Upper lobe of right lung (tissue), 1 donor: ENCODE results near the gene ZNF367. TPM values are rescaled to one million over a fixed set of nuclear protein-coding genes. Genes with fewer than 3 reads are reported as not detected.

Experiments used
- ATAC-seq: fragments of 200-7000 bp; cut with Tn5 transposase; one replicate; pipeline ENCODE4 v1.9.1; 2020; ENCODE audit warnings: mild to moderate bottlenecking, moderate library complexity
- DNase-seq: peaks from one replicate; pipeline ENCODE4 v3.0.0-alpha.2; 2020
- H3K27ac ChIP-seq: fragments of 200-600 bp; one replicate; pipeline ENCODE4 v1.8.0; 2022
- H3K27me3 ChIP-seq: fragments of 200-600 bp; one replicate; pipeline ENCODE4 v1.8.0; 2022; ENCODE audit warnings: mild to moderate bottlenecking
- H3K36me3 ChIP-seq: fragments of 200-600 bp; one replicate; pipeline ENCODE4 v1.8.0; 2022
- H3K4me1 ChIP-seq: fragments of 200-600 bp; one replicate; pipeline ENCODE4 v1.8.0; 2022
- H3K4me3 ChIP-seq: fragments of 200-600 bp; one replicate; pipeline ENCODE4 v1.8.0; 2022; ENCODE audit warnings: mild to moderate bottlenecking
- H3K9me3 ChIP-seq: fragments of 200-600 bp; one replicate; pipeline ENCODE4 v1.8.0; 2022
- intact Hi-C: fragments of 100-400 bp; cut with DNase I; formaldehyde crosslinking; loops from one replicate; pipeline ENCODE4 v1.11.0; 2022
- total RNA-seq: library from RNA; stranded (reverse); fragmentation: NEBNext Ultra II Directional; extraction: Animal tissue kit (Norgen Biotek cat#: 25700); gene quantifications from one replicate; pipeline ENCODE4 v1.2.1, GENCODE V29; 2021
- TF ChIP-seq, protein P1 (sequence below): fragments of 200-600 bp; IDR thresholded peaks from one replicate; pipeline ENCODE4 v1.8.0; 2022; ENCODE audit warnings: antibody characterized with exemption
- donor health status: DM: no; HTN: yes; CAD: no; lungs with severe emphysema.

Gene ZNF367
- total RNA-seq, 1 donor from 2014 or later, result 0.67 TPM

- no peaks in the 10 kb centered on the region for H3K36me3 ChIP-seq
- H3K4me1 ChIP-seq, result peaks cover 19% of the 10 kb centered on the region
- no peaks in the 10 kb centered on the region for H3K27me3 ChIP-seq
- no peaks in the 10 kb centered on the region for H3K9me3 ChIP-seq
- H3K4me3 ChIP-seq, result no peak overlapping the region
- ATAC-seq, result no peak
- no peak overlapping the region for H3K27ac ChIP-seq
- TF ChIP-seq, protein P1, sequence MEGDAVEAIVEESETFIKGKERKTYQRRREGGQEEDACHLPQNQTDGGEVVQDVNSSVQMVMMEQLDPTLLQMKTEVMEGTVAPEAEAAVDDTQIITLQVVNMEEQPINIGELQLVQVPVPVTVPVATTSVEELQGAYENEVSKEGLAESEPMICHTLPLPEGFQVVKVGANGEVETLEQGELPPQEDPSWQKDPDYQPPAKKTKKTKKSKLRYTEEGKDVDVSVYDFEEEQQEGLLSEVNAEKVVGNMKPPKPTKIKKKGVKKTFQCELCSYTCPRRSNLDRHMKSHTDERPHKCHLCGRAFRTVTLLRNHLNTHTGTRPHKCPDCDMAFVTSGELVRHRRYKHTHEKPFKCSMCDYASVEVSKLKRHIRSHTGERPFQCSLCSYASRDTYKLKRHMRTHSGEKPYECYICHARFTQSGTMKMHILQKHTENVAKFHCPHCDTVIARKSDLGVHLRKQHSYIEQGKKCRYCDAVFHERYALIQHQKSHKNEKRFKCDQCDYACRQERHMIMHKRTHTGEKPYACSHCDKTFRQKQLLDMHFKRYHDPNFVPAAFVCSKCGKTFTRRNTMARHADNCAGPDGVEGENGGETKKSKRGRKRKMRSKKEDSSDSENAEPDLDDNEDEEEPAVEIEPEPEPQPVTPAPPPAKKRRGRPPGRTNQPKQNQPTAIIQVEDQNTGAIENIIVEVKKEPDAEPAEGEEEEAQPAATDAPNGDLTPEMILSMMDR, result no peak
- DNase-seq, result no peak
- intact Hi-C loops, result no loop called here
Observed at GRCh38 chr9:96423322-96423984, 5.3 kb upstream of the ZNF367 start.

DNA sequence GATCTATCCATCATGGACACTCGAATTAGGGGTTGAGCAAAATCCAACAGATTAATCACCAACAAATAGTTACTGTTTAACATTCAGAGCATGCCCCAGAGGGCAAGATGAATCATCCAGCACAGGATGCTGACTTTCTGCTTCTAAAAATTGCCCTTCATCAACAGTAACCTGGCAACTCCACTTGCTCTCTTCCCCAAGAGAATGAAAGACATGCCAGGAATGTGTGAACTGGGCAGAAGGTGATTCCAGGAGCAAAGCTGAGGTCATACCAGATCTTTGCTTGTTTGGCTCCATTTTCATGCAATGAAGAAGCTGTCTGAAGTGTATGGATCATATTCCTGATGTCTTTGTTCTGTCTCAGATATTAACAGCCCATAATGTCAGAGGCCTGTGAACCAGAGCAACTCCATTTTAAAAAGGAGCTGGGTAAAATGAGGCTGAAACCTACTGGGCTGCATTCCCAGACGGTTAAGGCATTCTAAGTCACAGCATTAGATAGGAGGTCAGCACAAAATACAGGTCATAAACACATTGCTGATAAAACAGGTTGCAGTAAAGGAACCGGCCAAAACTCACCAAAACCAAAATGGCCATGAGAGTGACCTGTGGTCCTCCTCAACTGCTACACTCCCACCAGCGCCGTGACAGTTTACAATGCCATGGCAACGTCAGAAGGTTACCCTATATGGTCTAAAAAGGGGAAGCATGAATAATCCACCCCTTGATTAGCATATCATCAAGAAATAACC, 2.5 kb upstream of the ZNF367 start:
- intact Hi-C loops, result no loop called here
- Histone ChIP-seq H3K4me3 (no peak overlapping the region), H3K27me3 (no peaks in the 10 kb centered on the region), H3K9me3 (no peaks in the 10 kb centered on the region), H3K27ac (peak overlapping the region; percentile 100), H3K4me1 (peaks cover 26% of the 10 kb centered on the region), H3K36me3 (no peaks in the 10 kb centered on the region)
- DNase-seq (no peak), ATAC-seq (peak; percentile 0)
- TF ChIP-seq, protein P1, result no peak

DNA sequence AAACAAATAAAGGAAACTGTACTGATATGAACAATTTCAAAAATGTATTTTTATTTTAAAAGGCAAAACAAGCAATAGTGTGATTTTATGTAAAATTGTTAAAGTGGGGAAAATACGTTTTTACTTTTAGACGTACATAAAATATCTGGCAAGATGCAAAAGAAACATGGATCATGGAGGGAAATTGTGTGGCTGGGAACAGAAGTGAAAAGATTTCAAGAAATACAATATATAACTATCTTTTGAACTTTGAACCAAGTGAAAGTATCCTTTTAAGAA, 1.5 kb upstream of the ZNF367 start:
- Histone ChIP-seq H3K9me3 (no peaks in the 10 kb centered on the region), H3K4me3 (peak overlapping the region; percentile 91), H3K36me3 (no peaks in the 10 kb centered on the region), H3K4me1 (peaks cover 26% of the 10 kb centered on the region), H3K27me3 (no peaks in the 10 kb centered on the region), H3K27ac (peak overlapping the region; percentile 100)
- TF ChIP-seq, protein P1, result no peak
- intact Hi-C loops, result no loop called here
- no peak for ATAC-seq
- DNase-seq, result no peak

DNA sequence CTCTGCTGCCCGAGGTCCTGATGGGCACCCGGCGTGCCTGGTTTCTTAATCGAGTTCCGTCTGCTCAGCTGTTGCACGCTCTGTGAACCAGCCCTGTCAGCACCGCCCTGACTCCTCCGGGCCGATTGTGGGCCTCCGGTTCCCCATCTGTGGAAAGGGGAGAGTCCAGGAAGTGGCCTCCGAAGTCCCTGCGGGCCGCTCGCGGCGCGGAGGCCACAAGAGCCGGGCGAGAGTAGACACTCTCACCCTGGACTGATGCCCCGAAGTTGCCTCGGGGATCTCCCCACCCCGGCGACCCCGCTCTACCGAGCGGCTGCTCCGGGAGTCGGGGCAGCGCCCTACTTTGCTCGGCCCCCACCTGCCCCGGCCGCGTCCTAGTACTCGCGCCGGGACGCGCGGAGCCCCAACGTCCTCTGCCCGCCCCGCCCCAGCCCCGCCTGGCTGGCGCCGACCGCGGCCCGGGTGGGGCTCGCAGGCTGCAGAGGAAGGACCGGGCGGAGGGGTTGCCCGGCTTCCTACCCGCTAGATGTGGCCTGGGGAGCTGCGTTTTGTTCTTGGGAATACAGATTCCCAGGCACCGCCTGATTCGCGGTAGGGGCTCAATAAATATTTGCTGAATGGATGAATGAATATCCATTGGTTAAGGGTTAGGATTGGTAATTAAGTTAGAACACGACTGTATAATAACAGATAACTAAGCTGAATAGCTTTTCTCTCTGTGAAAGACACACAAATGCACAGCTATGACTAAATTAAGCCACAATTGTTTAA, 935 bp upstream of the ZNF367 start:
- H3K4me3 ChIP-seq, result peak overlapping the region; percentile 91
- no peaks in the 10 kb centered on the region for H3K27me3 ChIP-seq
- no peaks in the 10 kb centered on the region for H3K9me3 ChIP-seq
- peak; percentile 89 for DNase-seq
- no peaks in the 10 kb centered on the region for H3K36me3 ChIP-seq
- TF ChIP-seq, protein P1, result no peak
- peak; percentile 73 for ATAC-seq
- H3K27ac ChIP-seq, result peak overlapping the region; percentile 100
- H3K4me1 ChIP-seq, result peaks cover 26% of the 10 kb centered on the region
- intact Hi-C loops, result no loop called here

DNA sequence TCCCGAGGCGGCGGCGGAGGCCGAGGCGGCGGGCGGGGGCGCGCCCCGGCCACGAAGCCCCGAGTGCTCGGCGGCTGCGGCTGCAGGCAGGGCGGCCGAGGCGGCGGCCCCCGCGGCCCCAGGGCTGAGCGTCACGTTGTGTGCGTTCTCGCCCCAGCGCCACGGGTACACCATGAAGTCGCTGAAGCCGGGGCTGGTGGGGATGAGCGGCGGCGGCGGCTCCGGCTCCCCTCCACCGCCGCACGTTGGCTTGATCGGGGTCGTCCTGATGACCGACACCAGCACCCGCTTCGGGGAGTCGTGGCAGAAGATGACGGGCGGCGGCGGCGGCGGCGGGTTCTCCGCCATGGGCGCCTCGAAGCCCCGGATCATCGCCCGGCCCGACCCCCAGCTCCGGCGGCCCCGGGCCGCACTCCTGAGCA, 498 bp downstream of the ZNF367 start:
- Histone ChIP-seq H3K27ac (peak overlapping the region; percentile 100), H3K4me1 (peaks cover 26% of the 10 kb centered on the region), H3K4me3 (peak overlapping the region; percentile 91), H3K27me3 (no peaks in the 10 kb centered on the region), H3K36me3 (no peaks in the 10 kb centered on the region), H3K9me3 (no peaks in the 10 kb centered on the region)
- TF ChIP-seq, protein P1, result no peak
- no peak for ATAC-seq
- peak; percentile 74 for DNase-seq
- intact Hi-C loops, result no loop called here
